HepG2 (cell line): ENCODE measurements around the gene ENSA. TPM values are rescaled to one million over a fixed set of nuclear protein-coding genes. Genes with fewer than 3 reads are reported as not detected.

Experiments used
- ARNT ChIP-seq: fragments of 450-650 bp; IDR thresholded peaks from 2 replicates; pipeline ENCODE4 v1.6.1; 2017
- FOXA1 ChIP-seq, 2 experiments: fragments of 450-650 bp in 1 of 2; sonication (generic) in 1 of 2; formaldehyde crosslinking in 1 of 2; IDR thresholded peaks; 2 replicates each; pipeline versions ENCODE4 v1.4.0 to v1.6.1; 2016 to 2020; ENCODE audit warnings: missing genetic modification reagents in 1 of 2
- KAT7 ChIP-seq: IDR thresholded peaks from 2 replicates; pipeline ENCODE4 v1.6.1; 2018; ENCODE audit warnings: borderline replicate concordance, missing compliant biosample characterization
- KMT2B ChIP-seq: IDR thresholded peaks from 2 replicates; pipeline ENCODE4 v1.6.1; 2016; ENCODE audit warnings: missing genetic modification reagents, missing compliant biosample characterization
- POLR2AphosphoS2 ChIP-seq: IDR thresholded peaks from 2 replicates; pipeline ENCODE4 v1.6.1; 2011; ENCODE audit warnings: low read depth, low read length, improper control_type of control experiment
- POLR2G ChIP-seq: fragments of 200-400 bp; formaldehyde crosslinking; IDR thresholded peaks from 2 replicates; pipeline ENCODE4 v1.6.1; 2018; ENCODE audit warnings: mild to moderate bottlenecking, low read depth, low read length, moderate library complexity
- SYNCRIP ChIP-seq: fragments of 200-400 bp; formaldehyde crosslinking; IDR thresholded peaks from 2 replicates; pipeline ENCODE4 v1.6.1; 2018; ENCODE audit warnings: mild to moderate bottlenecking, low read depth, low read length; ENCODE audit not compliant: insufficient read depth
- TEAD3 ChIP-seq: optimal IDR thresholded peaks from 2 replicates; pipeline ENCODE3; 2016; ENCODE audit warnings: borderline replicate concordance
- TSC22D2 ChIP-seq: sonication (generic); formaldehyde crosslinking; IDR thresholded peaks from 2 replicates; pipeline ENCODE4 v1.5.1; 2020; ENCODE audit warnings: missing genetic modification reagents, mild to moderate bottlenecking, borderline replicate concordance
- ZFP1 ChIP-seq: IDR thresholded peaks from 2 replicates; pipeline ENCODE4 v1.6.1; 2016
- ZFY ChIP-seq: sonication (generic); formaldehyde crosslinking; IDR thresholded peaks from 2 replicates; pipeline ENCODE4 v1.4.0; 2020; ENCODE audit warnings: missing genetic modification reagents
- ZNF44 ChIP-seq: sonication (generic); formaldehyde crosslinking; IDR thresholded peaks from 2 replicates; pipeline ENCODE4 v1.5.1; 2020; ENCODE audit warnings: mild to moderate bottlenecking, missing genetic modification reagents
- ZNF530 ChIP-seq: sonication (generic); formaldehyde crosslinking; IDR thresholded peaks from 2 replicates; pipeline ENCODE4 v1.5.0; 2020; ENCODE audit warnings: low read depth, mild to moderate bottlenecking, missing genetic modification reagents
- ZNF558 ChIP-seq: sonication (generic); formaldehyde crosslinking; IDR thresholded peaks from 2 replicates; pipeline ENCODE4 v1.9.0; 2022; ENCODE audit warnings: mild to moderate bottlenecking, missing genetic modification reagents, borderline replicate concordance
- ZNF766 ChIP-seq: sonication (generic); formaldehyde crosslinking; IDR thresholded peaks from 2 replicates; pipeline ENCODE4 v1.5.0; 2020; ENCODE audit warnings: missing genetic modification reagents, borderline replicate concordance
- ZSCAN30 ChIP-seq: sonication (generic); formaldehyde crosslinking; IDR thresholded peaks from 2 replicates; pipeline ENCODE4 v1.5.0; 2020; ENCODE audit warnings: mild to moderate bottlenecking, missing genetic modification reagents
- polyA plus RNA-seq, 8 experiments: library from polyadenylated mRNA; depleted of rRNA in 3 of 8; stranded (reverse) in 7 of 8; unstranded in 1 of 8; fragments of >200 nt; fragmentation: Illumina TruSeq in 4 of 8; extraction: Trizol in 4 of 8; gene quantifications; 2 replicates each; pipeline versions ENCODE4 v1.2.1 to v1.2.3, GENCODE V29; 2011 to 2016; ENCODE audit warnings: low read depth in 4 of 8, missing spikeins in 1 of 8, mixed read lengths in 1 of 8; ENCODE audit not compliant: insufficient read depth in 1 of 8
- total RNA-seq, 5 experiments: library from RNA; depleted of rRNA; stranded (reverse); fragments of >200 nt; fragmentation: Illumina TruSeq; extraction: Trizol; gene quantifications; 2 replicates each; pipeline ENCODE4 v1.2.3, GENCODE V29; 2016; ENCODE audit warnings: low read depth in 1 of 5
- TF ChIP-seq, protein P1 (sequence below): sonication (generic); formaldehyde crosslinking; IDR thresholded peaks from 2 replicates; pipeline ENCODE4 v1.4.0; 2020; ENCODE audit warnings: mild to moderate bottlenecking, missing genetic modification reagents
- TF ChIP-seq, protein P2 (sequence below), 2 experiments: sonication (generic) in 1 of 2; formaldehyde crosslinking in 1 of 2; IDR thresholded peaks; 2 replicates each; pipeline versions ENCODE4 v1.5.1 to v1.6.1; 2011 to 2020; ENCODE audit warnings: borderline replicate concordance in 1 of 2, low read depth in 1 of 2, low read length in 1 of 2, mild to moderate bottlenecking in 1 of 2, missing genetic modification reagents in 1 of 2, moderate library complexity in 1 of 2
- TF ChIP-seq, protein P3 (sequence below): sonication (generic); formaldehyde crosslinking; conservative IDR thresholded peaks from 2 replicates; pipeline ENCODE4 v1.4.0; 2020; ENCODE audit warnings: mild to moderate bottlenecking, missing genetic modification reagents, moderate library complexity
- TF ChIP-seq, protein P4 (sequence below): sonication (generic); formaldehyde crosslinking; IDR thresholded peaks from 2 replicates; pipeline ENCODE4 v1.4.0; 2020; ENCODE audit warnings: mild to moderate bottlenecking, low read depth, missing genetic modification reagents

The ENSA gene
- total and polyA plus RNA-seq, 2 of the 13 experiments (the other 11 are each of a cell fraction or from before 2014, with no cell fraction given), result 54.5 to 111 TPM

DNA sequence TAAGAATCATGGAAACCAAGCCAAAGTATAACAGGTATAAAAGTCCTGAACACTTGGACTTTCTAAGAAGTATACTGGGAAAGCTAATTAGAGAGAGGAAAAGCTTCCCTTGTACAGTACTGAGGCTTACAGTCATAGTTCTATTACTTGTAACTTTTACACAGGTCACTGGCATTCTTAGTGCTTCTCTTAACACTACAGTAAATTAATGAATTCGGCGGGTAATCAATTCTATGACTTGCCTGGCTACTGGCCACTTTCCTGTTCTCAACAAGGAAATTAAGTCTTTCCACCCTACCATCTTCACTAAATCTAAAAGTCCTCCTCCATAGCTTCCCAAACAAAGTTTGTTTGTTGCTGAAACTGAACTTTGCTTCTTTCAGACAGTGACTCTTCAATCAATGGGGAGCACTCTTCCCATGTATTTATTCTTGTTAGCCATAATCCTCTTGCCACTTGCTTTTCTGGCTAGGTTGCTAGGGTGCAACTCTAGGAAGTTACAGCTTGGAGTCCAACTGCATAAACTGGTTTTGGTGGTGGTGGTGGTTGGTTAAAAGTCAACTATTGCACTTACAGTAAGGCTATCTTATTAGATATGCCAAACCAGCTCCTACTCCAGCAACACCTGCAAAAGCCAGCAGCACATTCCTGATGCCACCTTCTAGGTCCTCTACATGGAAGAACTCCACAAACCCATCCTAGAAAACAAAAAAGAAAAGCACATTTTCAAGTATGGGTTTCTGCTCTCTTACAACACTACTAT is 52.4 kb downstream of the ENSA start (continued):
- TF ChIP-seq ZNF44 (CRISPR knock-in tag), result no peak
- TF ChIP-seq, protein P1, sequence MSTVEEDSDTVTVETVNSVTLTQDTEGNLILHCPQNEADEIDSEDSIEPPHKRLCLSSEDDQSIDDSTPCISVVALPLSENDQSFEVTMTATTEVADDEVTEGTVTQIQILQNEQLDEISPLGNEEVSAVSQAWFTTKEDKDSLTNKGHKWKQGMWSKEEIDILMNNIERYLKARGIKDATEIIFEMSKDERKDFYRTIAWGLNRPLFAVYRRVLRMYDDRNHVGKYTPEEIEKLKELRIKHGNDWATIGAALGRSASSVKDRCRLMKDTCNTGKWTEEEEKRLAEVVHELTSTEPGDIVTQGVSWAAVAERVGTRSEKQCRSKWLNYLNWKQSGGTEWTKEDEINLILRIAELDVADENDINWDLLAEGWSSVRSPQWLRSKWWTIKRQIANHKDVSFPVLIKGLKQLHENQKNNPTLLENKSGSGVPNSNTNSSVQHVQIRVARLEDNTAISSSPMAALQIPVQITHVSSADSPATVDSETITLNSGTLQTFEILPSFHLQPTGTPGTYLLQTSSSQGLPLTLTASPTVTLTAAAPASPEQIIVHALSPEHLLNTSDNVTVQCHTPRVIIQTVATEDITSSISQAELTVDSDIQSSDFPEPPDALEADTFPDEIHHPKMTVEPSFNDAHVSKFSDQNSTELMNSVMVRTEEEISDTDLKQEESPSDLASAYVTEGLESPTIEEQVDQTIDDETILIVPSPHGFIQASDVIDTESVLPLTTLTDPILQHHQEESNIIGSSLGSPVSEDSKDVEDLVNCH (CRISPR knock-in tag), result no peak
- TF ChIP-seq POLR2AphosphoS2, result no peak
- TF ChIP-seq, protein P2, sequence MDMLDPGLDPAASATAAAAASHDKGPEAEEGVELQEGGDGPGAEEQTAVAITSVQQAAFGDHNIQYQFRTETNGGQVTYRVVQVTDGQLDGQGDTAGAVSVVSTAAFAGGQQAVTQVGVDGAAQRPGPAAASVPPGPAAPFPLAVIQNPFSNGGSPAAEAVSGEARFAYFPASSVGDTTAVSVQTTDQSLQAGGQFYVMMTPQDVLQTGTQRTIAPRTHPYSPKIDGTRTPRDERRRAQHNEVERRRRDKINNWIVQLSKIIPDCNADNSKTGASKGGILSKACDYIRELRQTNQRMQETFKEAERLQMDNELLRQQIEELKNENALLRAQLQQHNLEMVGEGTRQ (IDR thresholded peaks at IDR 0.05; ENCODE audit: low read depth, low read length), result no peak
- TF ChIP-seq, protein P2 (CRISPR knock-in tag; IDR thresholded peaks at IDR 0.05; ENCODE audit: borderline replicate concordance), result no peak
- TF ChIP-seq ZNF766 (CRISPR knock-in tag), result no peak
- TF ChIP-seq ZNF558 (CRISPR knock-in tag), result no peak
- no peak for TF ChIP-seq FOXA1 (IDR thresholded peaks at IDR 0.05)
- TF ChIP-seq FOXA1 (CRISPR knock-in tag; IDR thresholded peaks at IDR 0.05), result no peak
- no peak for TF ChIP-seq KAT7 (CRISPR knock-in tag)
- TF ChIP-seq KMT2B (CRISPR knock-in tag), result no peak
- TF ChIP-seq, protein P3, sequence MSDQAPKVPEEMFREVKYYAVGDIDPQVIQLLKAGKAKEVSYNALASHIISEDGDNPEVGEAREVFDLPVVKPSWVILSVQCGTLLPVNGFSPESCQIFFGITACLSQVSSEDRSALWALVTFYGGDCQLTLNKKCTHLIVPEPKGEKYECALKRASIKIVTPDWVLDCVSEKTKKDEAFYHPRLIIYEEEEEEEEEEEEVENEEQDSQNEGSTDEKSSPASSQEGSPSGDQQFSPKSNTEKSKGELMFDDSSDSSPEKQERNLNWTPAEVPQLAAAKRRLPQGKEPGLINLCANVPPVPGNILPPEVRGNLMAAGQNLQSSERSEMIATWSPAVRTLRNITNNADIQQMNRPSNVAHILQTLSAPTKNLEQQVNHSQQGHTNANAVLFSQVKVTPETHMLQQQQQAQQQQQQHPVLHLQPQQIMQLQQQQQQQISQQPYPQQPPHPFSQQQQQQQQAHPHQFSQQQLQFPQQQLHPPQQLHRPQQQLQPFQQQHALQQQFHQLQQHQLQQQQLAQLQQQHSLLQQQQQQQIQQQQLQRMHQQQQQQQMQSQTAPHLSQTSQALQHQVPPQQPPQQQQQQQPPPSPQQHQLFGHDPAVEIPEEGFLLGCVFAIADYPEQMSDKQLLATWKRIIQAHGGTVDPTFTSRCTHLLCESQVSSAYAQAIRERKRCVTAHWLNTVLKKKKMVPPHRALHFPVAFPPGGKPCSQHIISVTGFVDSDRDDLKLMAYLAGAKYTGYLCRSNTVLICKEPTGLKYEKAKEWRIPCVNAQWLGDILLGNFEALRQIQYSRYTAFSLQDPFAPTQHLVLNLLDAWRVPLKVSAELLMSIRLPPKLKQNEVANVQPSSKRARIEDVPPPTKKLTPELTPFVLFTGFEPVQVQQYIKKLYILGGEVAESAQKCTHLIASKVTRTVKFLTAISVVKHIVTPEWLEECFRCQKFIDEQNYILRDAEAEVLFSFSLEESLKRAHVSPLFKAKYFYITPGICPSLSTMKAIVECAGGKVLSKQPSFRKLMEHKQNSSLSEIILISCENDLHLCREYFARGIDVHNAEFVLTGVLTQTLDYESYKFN, result peak; percentile 48; the same call in 1 of the 2 replicates
- TF ChIP-seq SYNCRIP, result no peak
- no peak for TF ChIP-seq ZFP1
- TF ChIP-seq ZFY (CRISPR knock-in tag), result no peak
- no peak for TF ChIP-seq TSC22D2 (CRISPR knock-in tag)
- TF ChIP-seq POLR2G, result peak; percentile 65
- TF ChIP-seq ZSCAN30 (CRISPR knock-in tag), result no peak
- TF ChIP-seq, protein P4, sequence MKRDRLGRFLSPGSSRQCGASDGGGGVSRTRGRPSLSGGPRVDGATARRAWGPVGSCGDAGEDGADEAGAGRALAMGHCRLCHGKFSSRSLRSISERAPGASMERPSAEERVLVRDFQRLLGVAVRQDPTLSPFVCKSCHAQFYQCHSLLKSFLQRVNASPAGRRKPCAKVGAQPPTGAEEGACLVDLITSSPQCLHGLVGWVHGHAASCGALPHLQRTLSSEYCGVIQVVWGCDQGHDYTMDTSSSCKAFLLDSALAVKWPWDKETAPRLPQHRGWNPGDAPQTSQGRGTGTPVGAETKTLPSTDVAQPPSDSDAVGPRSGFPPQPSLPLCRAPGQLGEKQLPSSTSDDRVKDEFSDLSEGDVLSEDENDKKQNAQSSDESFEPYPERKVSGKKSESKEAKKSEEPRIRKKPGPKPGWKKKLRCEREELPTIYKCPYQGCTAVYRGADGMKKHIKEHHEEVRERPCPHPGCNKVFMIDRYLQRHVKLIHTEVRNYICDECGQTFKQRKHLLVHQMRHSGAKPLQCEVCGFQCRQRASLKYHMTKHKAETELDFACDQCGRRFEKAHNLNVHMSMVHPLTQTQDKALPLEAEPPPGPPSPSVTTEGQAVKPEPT (CRISPR knock-in tag), result no peak
- TF ChIP-seq TEAD3 (CRISPR knock-in tag), result peak; percentile 17
- no peak for TF ChIP-seq ARNT
- no peak for TF ChIP-seq ZNF530 (CRISPR knock-in tag)
